HG03378 (cell line): ENCODE measurements around the gene DENND4C.
"Not testable (repeated sequence)": the region's sequence is repeated elsewhere in the genome, so short reads cannot be mapped to it uniquely, and the experiment has no call there.

ENCODE experiments used
- ATAC-seq: cut with Tn5 transposase; IDR thresholded peaks from one replicate; pipeline ENCODE4 v1.9.1; 2021; ENCODE audit warnings: mild to moderate bottlenecking, moderate library complexity; ENCODE audit not compliant: unreplicated experiment

DENND4C gene

GRCh38 chr9:19265602-19266001 lies 35.1 kb downstream of the DENND4C start:
- not testable (repeated sequence) for ATAC-seq

GRCh38 chr9:19266778-19267384 lies 36.4 kb downstream of the DENND4C start:
- not testable (repeated sequence) for ATAC-seq

GRCh38 chr9:19269582-19269981 lies 39.1 kb downstream of the DENND4C start:
- ATAC-seq = no peak

GRCh38 chr9:19270421-19270949 lies 40.0 kb downstream of the DENND4C start:
- ATAC-seq = no peak

- ATAC-seq = no peak
These were observed 40.6 kb downstream of the DENND4C start for GRCh38 chr9:19271081-19271480.

- ATAC-seq = no peak
These were observed 51.3 kb downstream of the DENND4C start for GRCh38 chr9:19281801-19282200.

GRCh38 chr9:19283072-19283710 lies 52.7 kb downstream of the DENND4C start:
- ATAC-seq = no peak

- no peak for ATAC-seq
These were observed 54.2 kb downstream of the DENND4C start for GRCh38 chr9:19284729-19285128.

- ATAC-seq = no peak
These were observed 56.2 kb downstream of the DENND4C start for GRCh38 chr9:19286634-19287188.

- ATAC-seq = no peak
These were observed 57.6 kb downstream of the DENND4C start for GRCh38 chr9:19288081-19288480.

GRCh38 chr9:19290103-19290502 lies 59.6 kb downstream of the DENND4C start:
- no peak for ATAC-seq

GRCh38 chr9:19294219-19294618 lies 63.7 kb downstream of the DENND4C start:
- ATAC-seq = no peak

GRCh38 chr9:19298436-19299000 lies 68.0 kb downstream of the DENND4C start:
- no peak for ATAC-seq

- no peak for ATAC-seq
These were observed 72.7 kb downstream of the DENND4C start for GRCh38 chr9:19303216-19303615.

- ATAC-seq = no peak
These were observed 76.1 kb downstream of the DENND4C start for GRCh38 chr9:19306568-19306967.

GRCh38 chr9:19310246-19310645 lies 79.8 kb downstream of the DENND4C start:
- ATAC-seq = no peak

- no peak for ATAC-seq
These were observed 83.1 kb downstream of the DENND4C start for GRCh38 chr9:19313573-19313972.

GRCh38 chr9:19320495-19320894 lies 90.0 kb downstream of the DENND4C start:
- no peak for ATAC-seq

- ATAC-seq = no peak
These were observed 101.4 kb downstream of the DENND4C start for GRCh38 chr9:19331877-19332276.

- no peak for ATAC-seq
These were observed 105.7 kb downstream of the DENND4C start for GRCh38 chr9:19336166-19336565.

GRCh38 chr9:19342947-19343346 lies 112.5 kb downstream of the DENND4C start:
- ATAC-seq = no peak

GRCh38 chr9:19358701-19359100 lies 128.2 kb downstream of the DENND4C start:
- no peak for ATAC-seq
